ENCODE measurements around the gene SVEP1. TPM values are rescaled to one million over a fixed set of nuclear protein-coding genes. Genes with fewer than 3 reads are reported as not detected.

Gene SVEP1
- total RNA-seq, 1 experiment from 2014 or later: 0.05 TPM

- Histone ChIP-seq H3K27me3 (ENCODE audit: control insufficient read depth, insufficient read depth, low read length) (no peaks in the 10 kb centered on the region; the same call in 1 of the 2 replicates), H3K36me3 (ENCODE audit: control insufficient read depth, insufficient read depth, low read length) (no peaks in the 10 kb centered on the region), H3K27ac (ENCODE audit: low read length) (no peak overlapping the region), H3K4me3 (ENCODE audit: low read depth in 2 of 2, low read length in 2 of 2) (peak overlapping the region in 1 of 2 experiments; percentile 13; a peak in 1 of 4 replicates), H3K4me1 (ENCODE audit: control insufficient read depth, insufficient read depth, low read length) (no peaks in the 10 kb centered on the region), H3K9me3 (ENCODE audit: control insufficient read depth, insufficient read depth, low read depth, low read length) (no peaks in the 10 kb centered on the region)
- no peak for DNase-seq (ENCODE audit: low read depth, low spot score)
- no peak for ATAC-seq
- TF ChIP-seq CTCF (IDR thresholded peaks at IDR 0.05) (no peak), TCF7L2 (IDR thresholded peaks at IDR 0.05; ENCODE audit: low read depth, low read length) (no peak), SIN3A (IDR thresholded peaks at IDR 0.05; ENCODE audit: borderline replicate concordance, insufficient read depth, low read depth, low read length) (no peak), REST (IDR thresholded peaks at IDR 0.05; ENCODE audit: insufficient read depth in 1 of 2, low read depth in 2 of 2, low read length in 1 of 2) (no peak), POLR2AphosphoS5 (IDR thresholded peaks at IDR 0.05; ENCODE audit: low read depth, low read length) (no peak)
- no TSS peak for BruUV-seq (replicated peaks)
- ChIA-PET CTCF (no interaction called here), POLR2A (no interaction called here)
- intact Hi-C loops (cut with micrococcal nuclease; ENCODE audit: unreplicated experiment) (no loop called here), in situ Hi-C loops (cut with HindIII; ENCODE audit: low pct_unique_long_range_greater_than_20kb, low sequenced_read_pairs) (no loop called here)
Observed at GRCh38 chr9:110579862-110580219, 300 bp upstream of the SVEP1 start.

- H3K27ac ChIP-seq (ENCODE audit: low read length): no peak overlapping the region
Observed at GRCh38 chr9:110578575-110579033, 937 bp downstream of the SVEP1 start.

GRCh38 chr9:110575945-110576344, 3.6 kb downstream of the SVEP1 start:
- Histone ChIP-seq H3K4me1 (ENCODE audit: control insufficient read depth, insufficient read depth, low read length) (no peaks in the 10 kb centered on the region), H3K27me3 (ENCODE audit: control insufficient read depth, insufficient read depth, low read length) (no peaks in the 10 kb centered on the region; the same call in 1 of the 2 replicates), H3K36me3 (ENCODE audit: control insufficient read depth, insufficient read depth, low read length) (no peaks in the 10 kb centered on the region), H3K4me3 (ENCODE audit: low read depth in 2 of 2, low read length in 2 of 2) (no peak overlapping the region), H3K27ac (ENCODE audit: low read length) (no peak overlapping the region), H3K9me3 (ENCODE audit: control insufficient read depth, insufficient read depth, low read depth, low read length) (no peaks in the 10 kb centered on the region)
- DNase-seq (ENCODE audit: low read depth, low spot score) (no peak), ATAC-seq (no peak)
- POLR2A ChIA-PET: no interaction called here
- TF ChIP-seq REST (IDR thresholded peaks at IDR 0.05; ENCODE audit: insufficient read depth in 1 of 2, low read depth in 2 of 2, low read length in 1 of 2): no peak
- TF ChIP-seq TCF7L2 (IDR thresholded peaks at IDR 0.05; ENCODE audit: low read depth, low read length): no peak
- TF ChIP-seq SIN3A (IDR thresholded peaks at IDR 0.05; ENCODE audit: borderline replicate concordance, insufficient read depth, low read depth, low read length): no peak
- TF ChIP-seq CTCF (IDR thresholded peaks at IDR 0.05): no peak
- TF ChIP-seq POLR2AphosphoS5 (IDR thresholded peaks at IDR 0.05; ENCODE audit: low read depth, low read length): no peak
- CTCF ChIA-PET: no interaction called here
- BruUV-seq (replicated peaks): no TSS peak
- intact Hi-C loops (cut with micrococcal nuclease; ENCODE audit: unreplicated experiment): no loop called here
- in situ Hi-C loops (cut with HindIII; ENCODE audit: low pct_unique_long_range_greater_than_20kb, low sequenced_read_pairs): no loop called here

More at GRCh38 chr9:110578575-110579033, 937 bp downstream of the SVEP1 start:
- H3K4me1 ChIP-seq (ENCODE audit: control insufficient read depth, insufficient read depth, low read length): no peaks in the 10 kb centered on the region
- POLR2A ChIA-PET: no interaction called here
- intact Hi-C loops (cut with micrococcal nuclease; ENCODE audit: unreplicated experiment): no loop called here
- no peaks in the 10 kb centered on the region for H3K9me3 ChIP-seq (ENCODE audit: control insufficient read depth, insufficient read depth, low read depth, low read length)
- ATAC-seq: no peak
- no TSS peak for BruUV-seq (replicated peaks)
- no peak for DNase-seq (ENCODE audit: low read depth, low spot score)
- H3K36me3 ChIP-seq (ENCODE audit: control insufficient read depth, insufficient read depth, low read length): no peaks in the 10 kb centered on the region
- CTCF ChIA-PET: no interaction called here
- in situ Hi-C loops (cut with HindIII; ENCODE audit: low pct_unique_long_range_greater_than_20kb, low sequenced_read_pairs): no loop called here
- no peaks in the 10 kb centered on the region; the same call in 1 of the 2 replicates for H3K27me3 ChIP-seq (ENCODE audit: control insufficient read depth, insufficient read depth, low read length)
- peak overlapping the region in 1 of 2 experiments; percentile 13; a peak in 1 of 4 replicates for H3K4me3 ChIP-seq (ENCODE audit: low read depth in 2 of 2, low read length in 2 of 2)
- TF ChIP-seq TCF7L2 (IDR thresholded peaks at IDR 0.05; ENCODE audit: low read depth, low read length): no peak
- no peak for TF ChIP-seq SIN3A (IDR thresholded peaks at IDR 0.05; ENCODE audit: borderline replicate concordance, insufficient read depth, low read depth, low read length)
